Loucy (cell line): ENCODE measurements around the gene SUCLG1.

Experiments used
- EZH2phosphoT487 ChIP-seq: fragments of 200-600 bp; IDR thresholded peaks from 2 replicates; pipeline ENCODE4 v1.6.1; 2018; ENCODE audit warnings: antibody characterized with exemption, mild to moderate bottlenecking, moderate library complexity, borderline replicate concordance
- TF ChIP-seq, protein P1 (sequence below): fragments of 200-600 bp; sonication (generic); conservative IDR thresholded peaks from 2 replicates; pipeline ENCODE4 v1.5.1; 2014; ENCODE audit warnings: mild to moderate bottlenecking, antibody characterized with exemption, low read length

DNA sequence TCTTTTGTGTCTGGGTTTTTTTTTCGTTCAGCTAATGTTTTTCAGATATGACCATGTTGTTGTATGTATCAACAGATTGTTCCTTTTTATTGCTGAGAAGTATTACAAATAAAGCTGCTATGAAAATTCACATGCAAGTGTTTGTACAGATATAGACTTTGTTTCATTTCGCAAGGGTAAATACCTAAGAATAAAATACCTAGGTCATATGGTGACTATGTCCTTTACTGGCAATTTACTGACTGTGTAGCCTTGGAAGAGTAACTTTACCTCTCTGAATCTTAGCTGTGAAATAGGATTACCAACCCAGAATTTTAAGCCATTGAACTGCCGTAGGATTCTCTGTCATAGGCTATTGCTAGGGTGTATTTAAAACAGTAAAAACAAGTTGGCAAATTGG, 38.2 kb upstream of the SUCLG1 start:
- TF ChIP-seq, protein P1, sequence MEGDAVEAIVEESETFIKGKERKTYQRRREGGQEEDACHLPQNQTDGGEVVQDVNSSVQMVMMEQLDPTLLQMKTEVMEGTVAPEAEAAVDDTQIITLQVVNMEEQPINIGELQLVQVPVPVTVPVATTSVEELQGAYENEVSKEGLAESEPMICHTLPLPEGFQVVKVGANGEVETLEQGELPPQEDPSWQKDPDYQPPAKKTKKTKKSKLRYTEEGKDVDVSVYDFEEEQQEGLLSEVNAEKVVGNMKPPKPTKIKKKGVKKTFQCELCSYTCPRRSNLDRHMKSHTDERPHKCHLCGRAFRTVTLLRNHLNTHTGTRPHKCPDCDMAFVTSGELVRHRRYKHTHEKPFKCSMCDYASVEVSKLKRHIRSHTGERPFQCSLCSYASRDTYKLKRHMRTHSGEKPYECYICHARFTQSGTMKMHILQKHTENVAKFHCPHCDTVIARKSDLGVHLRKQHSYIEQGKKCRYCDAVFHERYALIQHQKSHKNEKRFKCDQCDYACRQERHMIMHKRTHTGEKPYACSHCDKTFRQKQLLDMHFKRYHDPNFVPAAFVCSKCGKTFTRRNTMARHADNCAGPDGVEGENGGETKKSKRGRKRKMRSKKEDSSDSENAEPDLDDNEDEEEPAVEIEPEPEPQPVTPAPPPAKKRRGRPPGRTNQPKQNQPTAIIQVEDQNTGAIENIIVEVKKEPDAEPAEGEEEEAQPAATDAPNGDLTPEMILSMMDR, result no peak
- TF ChIP-seq EZH2phosphoT487, result no peak
